Ishikawa (cell line): ENCODE measurements around the gene FGF12.

Experiments
- CREB1 ChIP-seq: IDR thresholded peaks from 2 replicates; pipeline ENCODE4 v1.6.1; 2012; ENCODE audit warnings: low read depth
- EGR1 ChIP-seq: IDR thresholded peaks from 2 replicates; pipeline ENCODE4 v1.6.1; 2012
- EP300 ChIP-seq: IDR thresholded peaks from 2 replicates; pipeline ENCODE4 v1.6.1; 2012; ENCODE audit warnings: borderline replicate concordance
- FOXM1 ChIP-seq: IDR thresholded peaks from 2 replicates; pipeline ENCODE4 v1.6.1; 2012; ENCODE audit warnings: low read depth, borderline replicate concordance
- MAX ChIP-seq: IDR thresholded peaks from 2 replicates; pipeline ENCODE4 v1.6.1; 2012
- NFIC ChIP-seq: IDR thresholded peaks from 2 replicates; pipeline ENCODE4 v1.6.1; 2012
- RAD21 ChIP-seq: IDR thresholded peaks from 2 replicates; pipeline ENCODE4 v1.6.1; 2012; ENCODE audit warnings: low read depth
- REST ChIP-seq: IDR thresholded peaks from 2 replicates; pipeline ENCODE4 v1.6.1; 2012; ENCODE audit warnings: low read depth, mild to moderate bottlenecking
- TAF1 ChIP-seq: IDR thresholded peaks from 2 replicates; pipeline ENCODE4 v1.6.1; 2012; ENCODE audit warnings: low read depth, mild to moderate bottlenecking
- USF1 ChIP-seq: IDR thresholded peaks from 2 replicates; pipeline ENCODE4 v1.6.1; 2012
- YY1 ChIP-seq: IDR thresholded peaks from 2 replicates; pipeline ENCODE4 v1.6.1; 2012; ENCODE audit warnings: low read depth
- ZBTB7A ChIP-seq: IDR thresholded peaks from 2 replicates; pipeline ENCODE4 v1.6.1; 2012; ENCODE audit warnings: low read depth

GRCh38 chr3:192494174-192494573, 233.2 kb downstream of the FGF12 start:
- TF ChIP-seq YY1: no peak
- no peak for TF ChIP-seq USF1
- TF ChIP-seq RAD21: no peak
- no peak for TF ChIP-seq REST
- TF ChIP-seq EP300: no peak
- TF ChIP-seq TAF1: no peak
- no peak for TF ChIP-seq CREB1
- no peak for TF ChIP-seq NFIC
- TF ChIP-seq EGR1: no peak
- no peak for TF ChIP-seq FOXM1
- TF ChIP-seq ZBTB7A: no peak
- TF ChIP-seq MAX: no peak
